Fibroblast of lung (primary cell): ENCODE results near the gene MPG. TPM values are rescaled to one million over a fixed set of nuclear protein-coding genes. Genes with fewer than 3 reads are reported as not detected.

Experiments
- DNase-seq, 2 donors: peaks; one replicate each; pipeline versions ENCODE4 v3.0.0 to v3.0.0-alpha.2; 2010; ENCODE audit warnings: low read depth in 2 of 2
- H2AFZ ChIP-seq: 2 replicates; pipeline ENCODE4 v1.5.1; 2012; ENCODE audit warnings: low read length, control low read depth, inconsistent platforms
- H3K27ac ChIP-seq: 2 replicates; pipeline ENCODE4 v1.5.1; 2011; ENCODE audit warnings: low read length, control low read depth; ENCODE audit not compliant: insufficient read depth
- H3K27me3 ChIP-seq: 2 replicates; pipeline ENCODE4 v1.5.1; 2011; ENCODE audit warnings: mild to moderate bottlenecking, low read length; ENCODE audit not compliant: control insufficient read depth, insufficient read depth
- H3K36me3 ChIP-seq: 2 replicates; pipeline ENCODE4 v1.5.1; 2011; ENCODE audit warnings: low read length; ENCODE audit not compliant: control insufficient read depth, insufficient read depth
- H3K4me1 ChIP-seq: 2 replicates; pipeline ENCODE4 v1.5.1; 2011; ENCODE audit warnings: low read length; ENCODE audit not compliant: control insufficient read depth, insufficient read depth; ENCODE audit errors: extremely low read depth
- H3K4me2 ChIP-seq: 2 replicates; pipeline ENCODE4 v1.5.1; 2011; ENCODE audit warnings: low read length, control low read depth; ENCODE audit not compliant: insufficient read depth; ENCODE audit errors: extremely low read depth
- H3K4me3 ChIP-seq, 4 experiments: fragments of 200-600 bp in 1 of 4; sonication (generic) in 1 of 4; replicated peaks in 1 of 4; 2 replicates each; pipeline ENCODE4 v1.5.1; 2011 to 2016; ENCODE audit warnings: low read length in 4 of 4, low read depth in 3 of 4, mild to moderate bottlenecking in 3 of 4, control low read depth in 2 of 4, inconsistent platforms in 1 of 4, mixed read lengths in 1 of 4; ENCODE audit not compliant: insufficient read depth in 1 of 4; ENCODE audit errors: control extremely low read depth in 1 of 4
- H3K79me2 ChIP-seq: 2 replicates; pipeline ENCODE4 v1.5.1; 2012; ENCODE audit warnings: mild to moderate bottlenecking, low read length, inconsistent platforms; ENCODE audit not compliant: control insufficient read depth, insufficient read depth
- H3K9ac ChIP-seq: 2 replicates; pipeline ENCODE4 v1.5.1; 2011; ENCODE audit warnings: mild to moderate bottlenecking, low read length, control low read depth; ENCODE audit not compliant: insufficient read depth
- H3K9me3 ChIP-seq: 2 replicates; pipeline ENCODE4 v1.5.1; 2012; ENCODE audit warnings: low read depth, low read length; ENCODE audit not compliant: control insufficient read depth, insufficient read depth
- H4K20me1 ChIP-seq: 2 replicates; pipeline ENCODE4 v1.5.1; 2011; ENCODE audit warnings: low read length; ENCODE audit not compliant: control insufficient read depth, insufficient read depth; ENCODE audit errors: extremely low read depth
- EZH2 ChIP-seq: IDR thresholded peaks from 2 replicates; pipeline ENCODE4 v1.5.1; 2012; ENCODE audit warnings: low read length, control low read depth, mild to moderate bottlenecking; ENCODE audit errors: missing control alignments
- polyA plus RNA-seq, 2 donors: library from polyadenylated mRNA; depleted of rRNA in 1 of 2; stranded (reverse) in 1 of 2; unstranded in 1 of 2; fragments of >200 nt; gene quantifications; 2 replicates each; pipeline ENCODE4 v1.2.1, GENCODE V29; 2011 to 2012; ENCODE audit warnings: missing spikeins in 1 of 2
- total RNA-seq: library from RNA; depleted of rRNA; stranded (reverse); fragments of >200 nt; gene quantifications from 2 replicates; pipeline ENCODE4 v1.2.1, GENCODE V29; 2014
- TF ChIP-seq, protein P1 (sequence below), 2 donors: IDR thresholded peaks in 1 of 2; conservative IDR thresholded peaks in 1 of 2; 1 replicate in 1 of 2; 2 replicates in 1 of 2; pipeline ENCODE4 v1.5.1; 2011 to 2012; ENCODE audit warnings: low read length in 2 of 2, control low read depth in 1 of 2, inconsistent platforms in 1 of 2, low read depth in 1 of 2, mild to moderate bottlenecking in 1 of 2

Gene MPG
- total and polyA plus RNA-seq, 2 donors (not counting 1 experiment from before 2014, with no cell fraction given): 45.4 to 268 TPM

GRCh38 chr16:129075-129474 is 51.0 kb downstream of the MPG start:
- Histone ChIP-seq H3K36me3 (no peaks in the 10 kb centered on the region), H3K79me2 (peaks cover 6% of the 10 kb centered on the region), H3K4me1 (no peaks in the 10 kb centered on the region), H3K4me3 (no peak overlapping the region), H3K27me3 (no peaks in the 10 kb centered on the region), H3K9me3 (no peaks in the 10 kb centered on the region), H3K9ac (no peak overlapping the region), H3K4me2 (no peak overlapping the region), H3K27ac (no peak overlapping the region), H2AFZ (no peak overlapping the region), H4K20me1 (no peaks in the 10 kb centered on the region)
- TF ChIP-seq, protein P1, sequence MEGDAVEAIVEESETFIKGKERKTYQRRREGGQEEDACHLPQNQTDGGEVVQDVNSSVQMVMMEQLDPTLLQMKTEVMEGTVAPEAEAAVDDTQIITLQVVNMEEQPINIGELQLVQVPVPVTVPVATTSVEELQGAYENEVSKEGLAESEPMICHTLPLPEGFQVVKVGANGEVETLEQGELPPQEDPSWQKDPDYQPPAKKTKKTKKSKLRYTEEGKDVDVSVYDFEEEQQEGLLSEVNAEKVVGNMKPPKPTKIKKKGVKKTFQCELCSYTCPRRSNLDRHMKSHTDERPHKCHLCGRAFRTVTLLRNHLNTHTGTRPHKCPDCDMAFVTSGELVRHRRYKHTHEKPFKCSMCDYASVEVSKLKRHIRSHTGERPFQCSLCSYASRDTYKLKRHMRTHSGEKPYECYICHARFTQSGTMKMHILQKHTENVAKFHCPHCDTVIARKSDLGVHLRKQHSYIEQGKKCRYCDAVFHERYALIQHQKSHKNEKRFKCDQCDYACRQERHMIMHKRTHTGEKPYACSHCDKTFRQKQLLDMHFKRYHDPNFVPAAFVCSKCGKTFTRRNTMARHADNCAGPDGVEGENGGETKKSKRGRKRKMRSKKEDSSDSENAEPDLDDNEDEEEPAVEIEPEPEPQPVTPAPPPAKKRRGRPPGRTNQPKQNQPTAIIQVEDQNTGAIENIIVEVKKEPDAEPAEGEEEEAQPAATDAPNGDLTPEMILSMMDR (conservative IDR thresholded peaks at IDR 0.05 in 1 of 2, IDR thresholded peaks at IDR 0.05 in 1 of 2; ENCODE audit: low read depth in 1 of 2, low read length in 2 of 2): no peak
- TF ChIP-seq EZH2: no peak
- no peak for DNase-seq

- DNase-seq: no peak
- H4K20me1 ChIP-seq: no peaks in the 10 kb centered on the region
These were observed 52.6 kb downstream of the MPG start for GRCh38 chr16:130533-131173.

DNA sequence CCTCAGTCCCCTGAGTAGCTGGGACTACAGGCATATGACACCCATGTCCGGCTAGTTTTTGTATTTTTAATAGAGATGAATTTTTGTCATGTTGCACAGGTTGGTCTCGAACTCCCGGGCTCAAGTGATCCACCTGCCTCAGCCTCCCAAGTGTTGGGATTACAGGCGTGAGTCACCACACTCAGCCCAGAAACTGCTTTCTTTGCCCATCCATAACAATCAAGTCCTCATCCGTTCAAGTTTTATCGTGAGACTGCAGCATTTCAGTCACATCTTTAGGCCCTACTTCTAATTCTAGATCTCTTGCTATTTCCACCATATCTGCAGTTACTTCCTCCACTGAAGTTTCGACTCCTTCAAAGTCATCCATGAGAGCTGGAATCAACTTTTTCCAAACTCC is 54.1 kb downstream of the MPG start:
- Histone ChIP-seq H3K4me1 (no peaks in the 10 kb centered on the region), H3K27me3 (no peaks in the 10 kb centered on the region), H3K27ac (no peak overlapping the region), H3K36me3 (no peaks in the 10 kb centered on the region), H3K79me2 (peaks cover 9% of the 10 kb centered on the region), H3K9ac (no peak overlapping the region), H2AFZ (no peak overlapping the region), H3K9me3 (no peaks in the 10 kb centered on the region), H4K20me1 (no peaks in the 10 kb centered on the region), H3K4me2 (no peak overlapping the region), H3K4me3 (no peak overlapping the region)
- no peak for DNase-seq
- TF ChIP-seq, protein P1 (conservative IDR thresholded peaks at IDR 0.05 in 1 of 2, IDR thresholded peaks at IDR 0.05 in 1 of 2; ENCODE audit: low read depth in 1 of 2, low read length in 2 of 2): no peak
- no peak for TF ChIP-seq EZH2

More at GRCh38 chr16:130533-131173, 52.6 kb downstream of the MPG start:
- Histone ChIP-seq H3K4me2 (no peak overlapping the region), H3K4me3 (no peak overlapping the region), H3K27me3 (no peaks in the 10 kb centered on the region), H3K36me3 (no peaks in the 10 kb centered on the region), H3K9me3 (no peaks in the 10 kb centered on the region), H3K4me1 (no peaks in the 10 kb centered on the region), H3K9ac (no peak overlapping the region), H3K27ac (no peak overlapping the region), H3K79me2 (peaks cover 9% of the 10 kb centered on the region), H2AFZ (no peak overlapping the region)
- TF ChIP-seq, protein P1 (conservative IDR thresholded peaks at IDR 0.05 in 1 of 2, IDR thresholded peaks at IDR 0.05 in 1 of 2; ENCODE audit: low read depth in 1 of 2, low read length in 2 of 2): no peak
